H9 (cell line): ENCODE measurements around the gene DEPP1. TPM values are rescaled to one million over a fixed set of nuclear protein-coding genes. Genes with fewer than 3 reads are reported as not detected.

ENCODE experiments used
- DNase-seq: peaks from one replicate; pipeline ENCODE4 v3.0.0-alpha.2; 2017
- H2AFZ ChIP-seq: one replicate; pipeline ENCODE4 v1.6.1; 2013; ENCODE audit warnings: mild to moderate bottlenecking, low read length, control low read depth, moderate library complexity
- H2AK5ac ChIP-seq: 2 replicates; pipeline ENCODE4 v1.6.1; 2013; ENCODE audit warnings: low read length, control low read depth, mixed read lengths; ENCODE audit not compliant: insufficient read length
- H2BK120ac ChIP-seq: one replicate; pipeline ENCODE4 v1.6.1; 2013; ENCODE audit warnings: low read depth, mild to moderate bottlenecking, low read length, control low read depth, inconsistent platforms; ENCODE audit not compliant: poor library complexity, severe bottlenecking
- H2BK12ac ChIP-seq: 2 replicates; pipeline ENCODE4 v1.6.1; 2013; ENCODE audit warnings: low read length, control low read depth, mixed read lengths, low read depth; ENCODE audit not compliant: insufficient read length
- H2BK15ac ChIP-seq: 2 replicates; pipeline ENCODE4 v1.6.1; 2013; ENCODE audit warnings: low read depth, low read length, control low read depth
- H2BK20ac ChIP-seq: one replicate; pipeline ENCODE4 v1.6.1; 2013; ENCODE audit warnings: low read depth, mild to moderate bottlenecking, low read length, control low read depth, inconsistent platforms; ENCODE audit not compliant: poor library complexity, severe bottlenecking
- H2BK5ac ChIP-seq: 2 replicates; pipeline ENCODE4 v1.6.1; 2013; ENCODE audit warnings: low read length, control low read depth, mixed read lengths; ENCODE audit not compliant: insufficient read length
- H3K14ac ChIP-seq: 2 replicates; pipeline ENCODE4 v1.6.1; 2013; ENCODE audit warnings: low read length, control low read depth; ENCODE audit not compliant: insufficient read depth
- H3K18ac ChIP-seq: 2 replicates; pipeline ENCODE4 v1.6.1; 2013; ENCODE audit warnings: low read depth, mild to moderate bottlenecking, mixed read lengths, low read length, control low read depth; ENCODE audit not compliant: insufficient read length
- H3K23ac ChIP-seq: 2 replicates; pipeline ENCODE4 v1.6.1; 2013; ENCODE audit warnings: low read length, control low read depth, mixed read lengths, low read depth; ENCODE audit not compliant: insufficient read length
- H3K23me2 ChIP-seq: 2 replicates; pipeline ENCODE4 v1.6.1; 2013; ENCODE audit warnings: low read depth, mild to moderate bottlenecking, mixed read lengths, low read length, control low read depth; ENCODE audit not compliant: insufficient read length, poor library complexity, severe bottlenecking
- H3K27ac ChIP-seq: 2 replicates; pipeline ENCODE4 v1.5.1; 2013; ENCODE audit warnings: low read length, control low read depth, mixed read lengths, low read depth; ENCODE audit not compliant: insufficient read length
- H3K27me3 ChIP-seq: 2 replicates; pipeline ENCODE4 v1.6.1; 2013; ENCODE audit warnings: low read length, control low read depth, inconsistent platforms; ENCODE audit not compliant: insufficient read depth
- H3K4ac ChIP-seq: 2 replicates; pipeline ENCODE4 v1.6.1; 2013; ENCODE audit warnings: low read depth, mild to moderate bottlenecking, control low read depth, inconsistent platforms, low read length, moderate library complexity
- H3K4me1 ChIP-seq: 2 replicates; pipeline ENCODE4 v1.6.1; 2013; ENCODE audit warnings: low read length, control low read depth, inconsistent platforms; ENCODE audit not compliant: insufficient read depth
- H3K4me2 ChIP-seq: 2 replicates; pipeline ENCODE4 v1.6.1; 2013; ENCODE audit warnings: low read length, control low read depth, mixed read lengths; ENCODE audit not compliant: insufficient read length, insufficient read depth
- H3K56ac ChIP-seq: 2 replicates; pipeline ENCODE4 v1.6.1; 2013; ENCODE audit warnings: low read depth, mild to moderate bottlenecking, mixed read lengths, low read length, control low read depth; ENCODE audit not compliant: insufficient read length
- H3K79me1 ChIP-seq: 2 replicates; pipeline ENCODE4 v1.6.1; 2013; ENCODE audit warnings: low read depth, mild to moderate bottlenecking, moderate library complexity, low read length, control low read depth, inconsistent platforms; ENCODE audit not compliant: insufficient read depth, poor library complexity, severe bottlenecking
- H3K79me2 ChIP-seq: 2 replicates; pipeline ENCODE4 v1.6.1; 2013; ENCODE audit warnings: low read length, control low read depth, inconsistent platforms; ENCODE audit not compliant: insufficient read depth
- H3K9ac ChIP-seq: 2 replicates; pipeline ENCODE4 v1.6.1; 2013; ENCODE audit warnings: low read length, control low read depth, mixed read lengths; ENCODE audit not compliant: insufficient read length; ENCODE audit errors: extremely low read depth
- H3K9me3 ChIP-seq: one replicate; pipeline ENCODE4 v1.6.1; 2013; ENCODE audit warnings: low read depth, low read length, inconsistent platforms; ENCODE audit not compliant: control insufficient read depth
- H3T11ph ChIP-seq: one replicate; pipeline ENCODE4 v1.6.1; 2013; ENCODE audit warnings: mild to moderate bottlenecking, low read length, control low read depth, inconsistent platforms
- H4K20me1 ChIP-seq: one replicate; pipeline ENCODE4 v1.6.1; 2013; ENCODE audit not compliant: control insufficient read depth, insufficient read length, insufficient read depth
- H4K5ac ChIP-seq: 2 replicates; pipeline ENCODE4 v1.6.1; 2013; ENCODE audit warnings: low read depth, mild to moderate bottlenecking, mixed read lengths, low read length, control low read depth; ENCODE audit not compliant: insufficient read length
- H4K8ac ChIP-seq: replicated peaks from 2 replicates; pipeline ENCODE4 v1.6.1; 2013; ENCODE audit warnings: low read length, control low read depth, mixed read lengths, low read depth; ENCODE audit not compliant: insufficient read length
- H4K91ac ChIP-seq: 2 replicates; pipeline ENCODE4 v1.6.1; 2013; ENCODE audit warnings: low read depth, mild to moderate bottlenecking, moderate library complexity, mixed read lengths, low read length, control low read depth; ENCODE audit not compliant: insufficient read length
- H3K27ac Mint-ChIP-seq, 3 experiments: 2 replicates in 2 of 3; 3 replicates in 1 of 3; pipeline ENCODE4 v1.8.0; 2020 to 2021; ENCODE audit warnings: mixed read lengths in 3 of 3, mild to moderate bottlenecking in 1 of 3, moderate library complexity in 1 of 3
- H3K27me3 Mint-ChIP-seq: 2 replicates; pipeline ENCODE4 v1.8.0; 2021; ENCODE audit warnings: low read depth, mild to moderate bottlenecking, moderate library complexity, mixed read lengths
- H3K36me3 Mint-ChIP-seq, 3 experiments: 2 replicates in 2 of 3; 3 replicates in 1 of 3; pipeline ENCODE4 v1.8.0; 2020 to 2021; ENCODE audit warnings: low read depth in 3 of 3, mixed read lengths in 3 of 3; ENCODE audit not compliant: insufficient read depth in 1 of 3
- H3K4me1 Mint-ChIP-seq, 2 experiments: 2 replicates each; pipeline ENCODE4 v1.8.0; 2020; ENCODE audit warnings: mixed read lengths in 2 of 2
- H3K4me3 Mint-ChIP-seq, 2 experiments: 2 replicates in 1 of 2; 3 replicates in 1 of 2; pipeline ENCODE4 v1.8.0; 2020 to 2021; ENCODE audit warnings: mild to moderate bottlenecking in 2 of 2, mixed read lengths in 2 of 2, moderate library complexity in 1 of 2
- H3K9me3 Mint-ChIP-seq, 2 experiments: 2 replicates in 1 of 2; 3 replicates in 1 of 2; pipeline ENCODE4 v1.8.0; 2020; ENCODE audit warnings: mild to moderate bottlenecking in 2 of 2, mixed read lengths in 2 of 2, moderate library complexity in 1 of 2
- CTCF ChIP-seq: fragments of 200-600 bp; sonication (generic); conservative IDR thresholded peaks from 3 replicates; pipeline ENCODE4 v1.8.0; 2021; ENCODE audit warnings: antibody characterized with exemption, mild to moderate bottlenecking
- WGBS: extraction: QIAGEN DNeasy Blood & Tissue Kit; methylation state at CpG from one replicate; pipeline ENCODE4 v1.1.7; 2013; ENCODE audit warnings: missing lambda C conversion rate, low lambda C conversion rate, mixed read lengths; ENCODE audit not compliant: insufficient read length; ENCODE audit errors: extremely low coverage; 5-methylcytosine and 5-hydroxymethylcytosine counted together
- total RNA-seq: library from RNA; stranded (reverse); gene quantifications from 2 replicates; pipeline ENCODE4 v1.2.1, GENCODE V29; 2021

The DEPP1 gene
- total RNA-seq, 1 experiment from 2014 or later: 2.4 TPM

GRCh38 chr10:44985175-44985681, 6.6 kb upstream of the DEPP1 start:
- Histone ChIP-seq H2AFZ (no peak overlapping the region), H4K8ac (no peak overlapping the region), H3K27me3 (no peaks in the 10 kb centered on the region), H3K4me2 (no peak overlapping the region), H4K91ac (no peak overlapping the region), H3K9me3 (no peaks in the 10 kb centered on the region), H3K4me1 (peaks cover 12% of the 10 kb centered on the region; the same call in 1 of the 2 replicates), H2BK120ac (no peak overlapping the region), H2BK5ac (no peak overlapping the region), H3K27ac (no peak overlapping the region), H3K23ac (no peak overlapping the region), H3K9ac (no peak overlapping the region), H4K5ac (no peak overlapping the region), H2BK15ac (no peak overlapping the region), H3K14ac (no peak overlapping the region), H3K79me1 (no peaks in the 10 kb centered on the region), H2BK20ac (no peak overlapping the region), H3K18ac (no peak overlapping the region), H2BK12ac (no peak overlapping the region), H3K56ac (no peak overlapping the region), H3K79me2 (no peaks in the 10 kb centered on the region), H3T11ph (no peak overlapping the region), H4K20me1 (no peaks in the 10 kb centered on the region), H3K4ac (no peak overlapping the region), H3K23me2 (no peaks in the 10 kb centered on the region), H2AK5ac (no peak overlapping the region)
- TF ChIP-seq CTCF: no peak
- Mint-ChIP-seq H3K27ac (no peak overlapping the region), H3K27me3 (peaks cover 3% of the 10 kb centered on the region), H3K4me1 (peaks cover 63 to 67% of the 10 kb centered on the region in 2 experiments), H3K4me3 (no peak overlapping the region), H3K36me3 (peaks cover 4 to 9% (median 8%) of the 10 kb centered on the region in 3 experiments; a peak in 5 of 7 replicates), H3K9me3 (no peaks in the 10 kb centered on the region; a peak in 2 of 5 replicates)
- DNase-seq: no peak
- no CpG with 5 or more reads among the region's 9 CpGs for WGBS
